Activated CD4-positive, alpha-beta T cell treated with anti-CD3 and anti-CD28 coated beads, Interleukin-2, amount 50 U/mL, for 24 hours (primary cell): Measurements from ENCODE around the gene BANK1.

ENCODE experiments used
- DNase-seq, 2 donors: peaks; one replicate each; pipeline ENCODE4 v3.0.0-alpha.2; 2020; ENCODE audit warnings: low read depth in 1 of 2, low spot score in 1 of 2

BANK1 gene

DNA sequence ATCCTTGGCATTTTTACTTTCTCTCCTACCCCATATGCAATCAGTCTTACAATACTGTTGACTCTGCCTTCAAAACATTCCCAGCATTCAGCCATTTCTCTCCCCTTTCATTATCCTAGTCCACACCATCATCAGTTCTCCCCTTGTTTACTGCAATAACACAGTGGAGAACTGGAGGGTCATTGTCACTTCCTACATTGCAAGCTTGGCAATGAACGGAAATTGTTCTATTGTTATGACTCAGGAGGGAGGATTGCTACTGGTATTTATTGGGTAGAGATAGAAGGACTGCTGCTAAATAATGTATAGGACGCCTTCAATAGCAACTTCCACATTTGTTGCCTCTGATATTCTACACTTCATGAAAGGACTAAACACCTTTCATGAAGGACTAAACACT, 231.8 kb downstream of the BANK1 start:
- DNase-seq, result no peak

GRCh38 chr4:102027961-102028360, 237.4 kb downstream of the BANK1 start:
- no peak for DNase-seq

DNA sequence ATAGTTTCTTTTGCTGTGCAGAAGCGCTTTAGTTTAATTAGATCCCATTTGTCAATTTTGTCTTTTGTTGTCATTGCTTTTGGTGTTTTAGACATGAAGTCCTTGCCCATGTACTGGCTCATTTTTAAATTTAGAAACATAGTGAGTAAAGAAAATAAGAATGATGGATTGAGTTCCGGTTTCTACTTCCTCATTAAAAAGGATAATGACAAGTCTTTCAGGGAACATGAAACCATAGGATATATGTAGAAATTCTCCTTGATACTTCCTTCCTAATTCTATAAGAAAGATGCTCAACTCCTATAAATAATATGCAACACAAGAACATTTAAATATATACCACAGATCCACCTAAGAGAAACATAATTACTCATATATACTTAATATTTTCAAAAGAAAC, 240.9 kb downstream of the BANK1 start:
- no peak for DNase-seq

- DNase-seq, result no peak
Measured at GRCh38 chr4:102036016-102036415, 245.5 kb downstream of the BANK1 start.

DNA sequence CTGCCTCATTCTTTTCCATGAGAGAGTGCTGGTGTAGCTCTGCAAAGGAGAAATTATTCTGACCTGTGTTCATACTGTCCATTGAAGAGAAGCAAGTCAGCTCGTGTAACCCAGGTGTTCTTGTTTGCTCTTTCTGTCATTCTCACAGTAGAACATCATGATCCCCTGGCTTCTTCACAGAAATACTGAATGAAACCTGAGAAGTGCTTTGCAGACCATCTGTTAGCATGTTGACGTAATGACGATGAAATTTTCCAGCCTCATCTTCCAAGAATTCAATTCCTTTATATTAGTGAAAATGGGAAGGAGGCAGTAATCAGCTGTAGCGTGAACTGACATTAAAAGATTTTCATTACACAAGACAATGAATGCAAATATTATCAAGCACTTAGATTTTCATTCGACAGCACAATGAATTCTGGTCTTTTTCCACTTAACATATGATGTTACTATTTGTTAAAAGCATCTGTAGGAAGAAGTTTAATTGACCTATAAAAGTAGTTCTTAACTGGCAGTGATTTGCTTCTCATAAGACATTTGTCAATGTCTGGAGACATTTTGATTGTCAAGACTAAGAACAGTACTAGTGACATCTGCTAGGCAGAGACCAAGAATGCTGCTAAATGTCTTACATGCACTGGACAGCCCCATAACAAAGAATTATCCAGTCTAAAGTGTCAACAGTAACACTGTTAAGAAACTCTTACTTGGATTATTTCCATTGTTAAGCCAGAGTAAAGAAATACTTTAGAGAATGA, 246.3 kb downstream of the BANK1 start:
- no peak for DNase-seq

DNA sequence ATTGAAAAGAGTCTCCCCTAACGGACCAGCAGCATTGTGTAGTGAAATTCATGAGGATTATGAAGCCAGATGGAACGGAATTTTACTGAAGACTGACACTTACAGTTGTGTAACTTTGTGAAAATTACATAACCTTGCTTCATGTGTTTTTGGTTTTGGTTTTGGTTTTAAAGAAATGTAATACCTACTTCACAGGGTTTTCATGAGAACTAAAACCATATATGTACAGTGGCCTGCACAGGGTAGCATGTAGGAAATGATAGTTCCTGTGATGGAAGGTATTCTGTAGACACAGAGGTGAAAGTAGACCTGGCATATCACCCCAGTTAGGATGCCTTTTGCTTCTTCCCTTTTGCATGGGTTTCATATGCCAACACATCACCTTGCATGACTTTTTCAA, 247.0 kb downstream of the BANK1 start:
- DNase-seq, result no peak

- no peak for DNase-seq
Measured at GRCh38 chr4:102042871-102043802, 252.6 kb downstream of the BANK1 start.

- DNase-seq, result no peak
Measured at GRCh38 chr4:102047616-102048015, 257.1 kb downstream of the BANK1 start.

DNA sequence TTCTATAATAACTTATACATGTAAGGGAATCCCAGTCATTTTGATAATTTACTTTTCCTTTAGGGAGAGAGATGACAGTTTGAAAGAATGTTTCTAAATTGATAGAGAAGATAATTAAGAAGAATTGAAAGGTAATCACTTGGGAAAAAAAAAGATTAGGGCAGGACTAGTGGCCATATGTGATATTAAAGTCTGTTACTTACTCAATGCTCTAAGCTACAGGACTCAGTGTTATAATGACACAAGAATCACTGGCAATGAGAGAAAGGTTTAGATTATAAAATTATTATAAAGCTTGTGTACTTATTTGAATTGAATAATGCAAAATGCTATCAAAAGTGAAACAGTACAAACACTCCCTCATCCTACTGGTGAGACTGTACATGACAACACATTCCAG, 265.3 kb downstream of the BANK1 start:
- no peak for DNase-seq

DNA sequence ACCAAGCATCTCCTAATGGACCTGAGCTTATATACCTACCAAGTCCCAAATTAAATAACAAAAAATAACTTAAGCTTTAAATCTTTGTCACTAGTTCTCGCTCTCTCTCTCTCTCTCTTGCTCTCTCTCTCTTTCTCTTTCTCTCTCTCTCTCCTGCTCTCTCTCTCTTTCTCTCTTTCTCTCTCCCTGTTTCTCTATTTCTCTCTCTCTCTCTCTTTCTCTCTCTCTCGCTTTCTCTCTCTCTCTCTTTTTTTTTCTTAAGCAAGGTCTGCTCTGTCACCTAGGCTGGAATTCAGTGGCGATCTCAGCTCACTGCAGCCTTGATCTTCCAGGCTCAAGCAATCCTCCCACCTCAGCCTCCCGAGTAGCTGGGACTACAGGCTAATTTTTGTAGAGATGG, 266.6 kb downstream of the BANK1 start:
- DNase-seq, result no peak

DNA sequence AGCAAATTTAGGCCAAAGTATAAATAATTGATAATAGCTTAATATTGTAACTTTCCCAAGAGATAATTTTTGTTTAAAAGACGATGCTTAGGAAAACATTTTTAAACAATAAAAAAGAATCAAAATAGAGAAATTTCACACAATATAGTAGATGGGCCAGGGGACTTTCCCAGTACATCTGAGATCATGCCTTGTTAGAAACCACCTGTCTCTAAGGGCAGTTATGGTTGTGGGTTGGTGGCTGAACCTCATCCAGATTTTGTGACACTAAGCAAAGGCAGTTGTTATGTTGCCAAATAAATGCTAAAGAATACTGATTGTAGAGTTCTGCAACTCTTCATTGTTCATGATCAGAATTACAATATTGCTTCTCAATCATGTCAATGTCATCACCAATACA, 270.6 kb downstream of the BANK1 start:
- DNase-seq, result no peak

DNA sequence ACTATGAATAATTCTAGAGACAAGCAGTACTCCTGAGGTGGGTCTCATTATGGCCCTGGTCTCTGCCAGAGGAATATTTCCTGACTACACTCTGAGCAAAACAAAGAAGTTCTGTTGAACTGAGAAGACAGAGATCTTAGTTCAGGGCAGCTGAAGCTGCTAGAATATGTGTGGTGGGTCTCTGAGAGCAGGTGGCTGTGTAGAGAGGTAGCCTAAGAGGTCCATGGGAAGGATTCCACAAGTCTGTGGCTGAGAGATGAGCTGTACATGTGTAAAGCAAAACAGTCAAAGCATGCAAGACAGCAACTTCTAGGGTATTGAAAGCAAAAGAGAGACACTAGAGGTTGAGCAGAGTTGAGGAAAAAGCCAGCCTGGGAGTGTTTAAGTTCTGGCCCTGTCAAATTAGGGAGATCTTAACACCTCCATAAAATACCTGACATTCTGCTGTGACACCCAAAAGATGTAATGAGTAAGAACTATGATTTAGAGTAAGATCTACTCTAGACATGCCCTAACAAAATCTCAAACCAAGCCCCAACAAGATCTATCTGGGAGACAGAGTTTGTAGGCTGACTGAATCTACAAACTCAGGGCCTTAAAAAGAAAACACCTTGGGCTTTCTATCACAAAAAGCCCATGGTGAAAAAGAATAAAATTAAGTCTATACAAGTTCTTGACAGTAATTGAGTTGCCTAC, 274.4 kb downstream of the BANK1 start:
- DNase-seq, result no peak

- no peak for DNase-seq
Measured at GRCh38 chr4:102076622-102077021, 286.1 kb downstream of the BANK1 start.

GRCh38 chr4:102080184-102080583, 289.7 kb downstream of the BANK1 start:
- DNase-seq, result no peak

DNA sequence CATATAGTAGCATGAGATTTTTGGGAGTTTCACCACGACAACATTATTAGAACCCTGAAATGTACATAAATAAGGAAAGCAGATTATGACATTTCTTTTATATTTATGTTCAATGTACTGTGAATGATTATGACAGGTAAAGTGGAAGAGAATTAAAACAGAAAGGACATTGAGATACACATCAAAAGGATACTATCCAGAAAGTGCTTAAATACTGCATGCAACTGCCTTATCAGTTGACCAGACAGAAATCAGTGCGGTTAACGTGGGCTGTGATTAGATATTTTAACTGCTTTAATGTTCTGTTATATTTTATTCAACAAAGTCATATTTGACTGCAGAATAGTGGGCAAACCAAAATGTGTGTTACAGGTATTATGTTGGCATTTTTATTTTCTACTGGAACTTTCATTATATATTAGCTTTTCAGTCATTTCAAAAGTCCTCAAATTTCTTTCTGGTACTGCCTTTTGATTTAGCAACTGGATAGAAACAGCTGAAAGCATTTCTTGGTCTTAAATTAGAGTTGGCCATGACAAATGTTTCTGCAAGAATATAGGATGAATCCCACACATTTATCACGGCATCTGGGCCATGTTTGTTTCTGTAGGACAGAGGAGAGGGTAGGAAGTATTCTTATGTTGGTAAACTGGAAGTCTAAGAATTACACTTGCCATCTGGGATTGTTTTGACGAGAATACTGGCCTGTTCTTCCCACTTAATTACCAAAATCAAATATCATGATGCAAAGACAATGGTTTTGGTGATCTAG, 299.5 kb downstream of the BANK1 start:
- no peak for DNase-seq

DNA sequence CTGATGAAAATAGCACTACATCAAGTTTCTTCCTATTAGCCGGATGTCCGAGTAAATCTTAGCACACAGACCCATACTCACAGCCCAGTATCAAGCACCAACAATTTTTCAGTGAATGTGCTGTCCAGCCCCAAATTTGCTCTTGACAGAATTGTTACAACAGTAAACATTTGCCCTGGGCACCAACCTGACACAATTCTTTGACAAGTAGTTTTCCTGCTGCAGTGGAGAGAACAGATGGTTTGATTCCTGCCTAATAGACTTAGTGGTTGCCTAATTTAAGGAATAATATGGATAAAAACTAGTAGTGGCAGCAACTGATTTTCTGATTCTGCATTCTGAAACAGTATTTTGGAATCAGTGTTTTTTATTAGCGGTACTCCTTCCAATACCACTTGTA, 301.1 kb downstream of the BANK1 start:
- no peak for DNase-seq

DNA sequence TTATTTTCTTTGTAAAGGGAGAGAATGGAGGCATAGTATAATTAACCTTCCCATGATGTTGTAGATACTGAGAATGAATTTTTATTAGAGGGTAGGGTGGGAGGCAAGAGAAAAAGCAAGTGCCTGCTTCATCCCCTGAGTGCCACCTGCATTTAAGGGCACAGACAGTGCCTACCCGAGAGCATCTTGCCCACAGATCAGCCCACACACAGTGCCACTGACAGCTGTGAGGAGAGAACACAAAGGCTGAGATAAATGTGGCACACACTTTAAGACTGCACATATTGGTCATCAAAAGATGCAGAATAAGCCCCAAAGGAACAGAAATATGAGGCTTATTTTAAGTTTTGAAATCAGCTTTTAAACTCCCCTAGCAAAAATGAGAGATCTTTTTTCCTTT, 304.0 kb downstream of the BANK1 start:
- no peak for DNase-seq

GRCh38 chr4:102103368-102103767, 312.8 kb downstream of the BANK1 start:
- no peak for DNase-seq

DNA sequence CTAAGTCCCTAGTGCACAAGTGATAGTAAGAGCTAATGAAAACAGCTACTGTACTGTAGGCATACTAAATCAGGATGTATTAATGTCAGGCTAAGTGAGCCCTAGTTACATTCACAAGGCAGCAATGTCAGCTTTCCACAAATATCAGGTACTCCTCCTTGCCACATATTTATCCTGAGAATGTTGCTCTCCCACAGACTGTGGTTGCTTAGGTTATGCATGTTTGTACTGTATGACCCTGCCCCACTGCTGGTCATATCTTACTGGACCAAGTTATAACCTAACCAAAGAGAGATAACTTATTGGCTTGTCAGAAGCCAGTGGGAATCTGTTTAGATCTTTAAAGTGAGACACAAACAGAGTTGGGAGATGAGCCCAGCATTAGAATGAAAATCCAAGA, 313.7 kb downstream of the BANK1 start:
- no peak for DNase-seq

DNA sequence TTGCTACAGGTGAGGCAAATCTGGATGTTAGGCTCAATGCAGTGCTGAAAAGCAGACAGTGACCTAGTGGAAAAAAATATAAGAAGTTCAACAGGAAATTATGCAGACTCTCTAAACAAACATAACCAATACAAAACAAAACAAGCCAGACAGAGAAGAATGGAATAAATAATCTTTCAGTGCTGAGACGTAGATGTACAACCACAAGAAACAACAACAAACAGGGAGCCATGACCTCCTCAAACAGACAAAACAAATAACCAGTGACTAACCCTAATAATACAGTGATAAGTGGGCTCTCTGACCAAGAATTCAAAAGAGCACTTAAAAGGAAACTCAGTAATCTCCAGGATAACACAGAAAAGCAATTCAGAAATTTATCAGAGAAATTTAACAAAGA, 315.5 kb downstream of the BANK1 start:
- no peak for DNase-seq

- no peak for DNase-seq
Measured at GRCh38 chr4:102114118-102114630, 323.6 kb downstream of the BANK1 start.
